PC-9 (cell line): Measurements from ENCODE around the gene LCK.

Experiments used
- CTCF ChIP-seq: fragments of 200-600 bp; sonication (generic); conservative IDR thresholded peaks from 2 replicates; pipeline ENCODE4 v1.6.1; 2017; ENCODE audit warnings: mixed run types, antibody characterized with exemption, mild to moderate bottlenecking, moderate library complexity
- EZH2 ChIP-seq: fragments of 200-600 bp; sonication (generic); IDR thresholded peaks from 2 replicates; pipeline ENCODE4 v1.8.0; 2017; ENCODE audit warnings: antibody characterized with exemption, low read depth

- no peak for TF ChIP-seq CTCF
- no peak for TF ChIP-seq EZH2
These were observed 8.7 kb upstream of the LCK start for GRCh38 chr1:32242341-32242851.
